Activated T-cell treated with anti-CD3 and anti-CD28 coated beads for 24 hours (primary cell): ENCODE measurements around the gene NCCRP1.

Experiments used
- DNase-seq: peaks from one replicate; pipeline ENCODE4 v3.0.0-alpha.2; 2020; ENCODE audit warnings: low read depth

NCCRP1 gene

DNA sequence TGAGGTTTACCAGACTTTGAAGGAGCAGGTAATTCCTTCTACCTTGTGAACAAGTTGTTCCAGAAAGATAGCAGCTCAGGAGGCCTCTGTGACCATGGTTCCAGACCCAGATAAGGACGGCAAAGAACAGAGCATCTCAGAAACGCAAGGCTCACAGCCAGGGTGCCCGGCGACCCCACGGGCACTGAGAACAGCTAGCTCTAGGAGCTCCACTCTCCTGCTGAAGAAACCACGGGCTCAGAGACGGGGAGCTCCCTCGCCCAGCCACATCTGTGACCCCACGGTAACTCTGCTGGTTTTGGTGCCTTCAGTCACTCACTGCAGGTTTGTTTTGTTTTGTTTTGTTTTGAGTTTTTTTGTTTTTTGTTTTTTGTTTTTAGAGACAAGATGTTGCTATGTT, 16.0 kb upstream of the NCCRP1 start:
- no peak for DNase-seq

- no peak for DNase-seq
Measured at GRCh38 chr19:39181500-39182173, 15.1 kb upstream of the NCCRP1 start.

- no peak for DNase-seq
Measured at GRCh38 chr19:39182174-39182505, 14.6 kb upstream of the NCCRP1 start.

GRCh38 chr19:39183104-39183503, 13.7 kb upstream of the NCCRP1 start:
- DNase-seq = no peak

- no peak for DNase-seq
Measured at GRCh38 chr19:39186391-39186790, 10.4 kb upstream of the NCCRP1 start.

DNA sequence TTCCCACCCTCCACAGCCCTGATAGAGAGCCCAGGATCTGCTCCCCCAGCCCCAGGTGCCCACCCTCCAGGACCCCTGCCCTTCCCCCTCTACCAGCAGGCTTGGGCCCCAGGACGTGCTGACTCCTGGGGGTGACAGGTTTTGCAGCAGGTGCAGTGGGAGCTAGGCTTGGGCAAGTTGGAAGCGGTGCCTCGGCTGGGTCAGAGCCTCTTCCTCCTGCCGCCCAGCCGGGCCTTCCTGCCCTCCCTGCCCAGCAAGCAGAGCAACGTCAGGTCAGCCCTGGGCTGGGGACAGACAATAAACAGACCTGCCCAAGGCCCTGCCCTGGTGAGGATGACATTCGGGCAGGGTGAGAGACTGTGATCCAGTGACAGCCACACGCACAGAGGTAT, 9.2 kb upstream of the NCCRP1 start:
- no peak for DNase-seq

GRCh38 chr19:39188960-39189359, 7.8 kb upstream of the NCCRP1 start:
- no peak for DNase-seq

GRCh38 chr19:39190768-39191167, 6.0 kb upstream of the NCCRP1 start:
- DNase-seq = no peak

GRCh38 chr19:39192846-39193245, 3.9 kb upstream of the NCCRP1 start:
- no peak for DNase-seq

- DNase-seq = no peak
Measured at GRCh38 chr19:39193803-39194202, 3.0 kb upstream of the NCCRP1 start.

GRCh38 chr19:39194832-39195542, 1.8 kb upstream of the NCCRP1 start:
- DNase-seq = no peak

GRCh38 chr19:39195755-39196154, 1.0 kb upstream of the NCCRP1 start:
- no peak for DNase-seq

GRCh38 chr19:39196320-39196719, 444 bp upstream of the NCCRP1 start:
- no peak for DNase-seq

GRCh38 chr19:39197808-39198207, 1.0 kb downstream of the NCCRP1 start:
- no peak for DNase-seq

DNA sequence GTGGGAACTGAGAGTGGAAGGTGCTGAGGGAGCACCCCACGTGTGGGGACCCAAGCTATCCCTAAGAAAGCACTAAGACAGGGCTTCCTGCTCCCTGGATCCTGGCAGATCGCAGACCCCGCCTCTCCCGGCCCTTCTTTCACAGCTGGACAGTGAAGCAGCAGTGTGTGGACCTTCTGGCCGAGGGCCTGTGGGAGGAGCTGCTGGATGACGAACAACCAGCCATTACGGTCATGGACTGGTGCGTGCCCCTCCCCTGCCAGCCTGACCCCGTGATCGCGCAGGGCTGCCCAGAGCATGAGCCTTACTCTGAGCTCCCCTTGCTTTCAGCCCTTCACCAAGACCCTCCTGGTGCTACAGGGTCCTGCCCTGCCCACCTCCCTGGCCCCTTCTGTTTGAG, 2.3 kb downstream of the NCCRP1 start:
- DNase-seq = no peak

GRCh38 chr19:39200066-39200802, 3.5 kb downstream of the NCCRP1 start:
- no peak for DNase-seq

DNA sequence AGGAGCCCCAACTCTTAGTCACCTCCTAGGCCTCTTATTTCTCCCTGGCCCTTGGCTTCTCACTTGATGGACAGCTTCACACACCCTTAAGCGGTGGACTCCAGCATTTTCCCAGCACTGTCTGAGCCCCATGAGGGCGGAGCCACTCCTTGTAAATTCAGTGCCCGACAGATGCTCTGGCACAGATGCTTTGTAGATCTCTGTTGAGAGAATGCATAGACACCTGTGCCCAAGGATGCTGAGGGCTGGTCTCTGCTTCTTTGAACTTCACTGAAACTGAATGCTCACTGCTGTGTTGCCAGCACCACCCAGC, 4.0 kb downstream of the NCCRP1 start:
- DNase-seq = no peak

DNA sequence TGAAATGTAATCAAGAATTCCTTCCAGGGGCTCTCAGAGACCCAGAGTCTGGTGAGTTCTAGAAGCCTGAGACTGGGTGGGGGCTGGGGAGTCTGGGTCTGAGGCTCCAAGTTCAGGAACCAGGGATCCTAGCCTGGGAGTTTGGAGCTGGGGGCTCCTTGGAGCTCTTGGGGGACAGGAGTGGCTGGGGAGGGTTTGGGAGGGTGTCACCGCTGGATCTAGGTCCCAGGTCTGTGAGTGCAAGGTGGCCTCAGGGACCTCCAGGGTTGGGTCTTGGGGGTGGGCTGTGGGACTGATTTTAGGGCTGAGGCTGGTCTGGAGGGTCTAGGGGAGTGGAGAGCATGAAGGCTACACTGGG, 6.2 kb downstream of the NCCRP1 start:
- no peak for DNase-seq

DNA sequence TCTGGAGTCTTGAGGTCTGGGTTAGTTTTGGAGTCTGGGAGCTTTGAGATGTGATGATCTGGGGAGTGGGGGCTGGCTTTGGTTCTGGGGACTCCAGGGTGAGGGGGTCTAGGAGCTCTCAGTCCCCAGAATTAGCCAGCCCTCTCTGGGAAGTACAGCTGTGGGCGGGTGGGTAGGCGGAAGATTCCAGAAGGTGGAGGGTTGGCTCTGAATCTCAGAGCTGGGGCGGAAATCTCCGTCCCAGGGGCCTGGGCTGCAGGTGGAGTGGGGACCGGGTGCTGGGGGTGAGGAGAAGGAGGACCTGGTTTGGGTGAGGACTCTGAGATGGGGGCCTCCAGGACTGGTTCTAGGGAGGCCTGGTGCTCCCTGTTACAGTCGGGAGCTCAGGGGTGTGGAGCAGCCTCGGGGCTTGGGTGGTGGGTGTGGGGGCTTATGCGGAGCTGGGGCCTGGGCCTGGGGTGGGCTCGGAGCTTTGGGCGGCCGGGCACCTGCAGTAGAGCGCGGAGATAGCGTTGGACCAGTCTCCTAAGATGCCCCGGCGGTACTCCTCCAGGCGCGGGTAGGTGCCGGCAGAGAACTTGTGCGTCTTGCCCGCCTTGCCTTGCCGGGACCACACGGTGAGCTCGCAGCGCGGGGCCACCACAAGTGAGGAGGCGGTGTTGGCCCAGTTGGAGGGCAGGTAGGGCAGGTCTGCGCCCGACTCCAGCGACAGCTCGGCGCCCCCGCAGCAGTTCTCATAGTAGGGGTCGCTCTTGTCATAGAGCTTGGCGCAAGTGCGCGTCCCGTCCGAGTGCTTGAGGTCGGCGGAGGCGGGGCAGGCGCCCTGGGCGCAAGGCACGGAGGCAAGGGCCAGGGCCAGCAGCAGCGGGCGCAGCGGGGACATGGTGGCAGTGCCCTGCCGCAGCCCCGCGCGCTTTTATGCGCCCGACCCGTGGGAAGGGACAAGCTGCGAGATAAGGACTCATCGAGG, 6.9 kb downstream of the NCCRP1 start, which contains the start of gene SYCN:
Gene SYCN (minus strand): TSS at position 892 of the 970 bp plus-strand sequence. CDS start 9 bp downstream, at position 883.
- DNase-seq = no peak

DNA sequence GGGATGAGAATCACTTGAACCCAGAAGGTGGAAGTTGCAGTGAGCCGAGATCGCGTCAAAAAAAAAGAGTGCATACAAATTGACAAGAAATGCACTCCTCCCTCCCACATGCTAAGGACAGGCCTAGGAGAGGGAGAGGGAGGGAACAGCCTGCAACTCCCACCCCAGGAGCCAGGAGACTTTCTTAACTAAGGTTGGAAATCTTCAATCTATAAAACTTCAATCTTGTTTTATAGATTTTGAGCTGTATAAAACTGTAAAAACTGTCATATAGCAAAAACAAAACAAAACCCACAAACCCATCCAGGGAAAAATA, 8.6 kb downstream of the NCCRP1 start:
- DNase-seq = no peak

- DNase-seq = no peak
Measured at GRCh38 chr19:39206122-39206521, 9.4 kb downstream of the NCCRP1 start.

DNA sequence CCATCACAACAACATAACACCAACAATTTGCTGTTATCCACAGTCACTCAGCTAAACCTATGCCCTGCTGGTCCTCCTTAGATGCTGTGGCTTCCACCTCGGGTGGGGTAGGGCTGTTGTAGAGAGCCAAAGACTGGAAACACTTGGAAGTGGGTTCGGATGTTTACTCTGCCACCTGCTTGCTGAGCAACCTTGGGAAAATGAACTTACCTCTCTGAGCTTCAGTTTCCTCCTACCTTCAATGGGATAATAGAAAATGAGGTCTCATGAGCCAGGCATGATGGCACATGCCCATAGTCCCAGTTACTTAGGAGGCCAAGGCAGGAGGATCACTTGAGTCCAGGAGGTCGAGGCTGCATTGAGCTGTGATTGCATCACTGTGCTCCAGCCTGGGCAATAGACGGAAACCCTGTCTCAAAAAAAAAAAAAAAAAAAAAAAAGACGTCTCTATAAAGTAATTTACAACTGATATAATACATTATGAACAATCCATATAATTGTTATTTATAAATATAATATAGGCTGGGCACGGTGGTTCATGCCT, 10.6 kb downstream of the NCCRP1 start:
- DNase-seq = no peak
